K562 (cell line): Measurements from ENCODE around the gene FAM83G. TPM values are rescaled to one million over a fixed set of nuclear protein-coding genes. Genes with fewer than 3 reads are reported as not detected.

Experiments used
- ATAC-seq: fragments of 200-7000 bp; cut with Tn5 transposase; 3 replicates; pipeline ENCODE4 v1.9.1; 2020; ENCODE audit warnings: moderate library complexity
- BruUV-seq: library from RNA; stranded (reverse); fragments of 400-500 nt; replicated peaks from 2 replicates; lab custom pipeline; 2021; lab: Mats Ljungman, UMichigan
- CTCF ChIA-PET: fragments of 300-600 bp; formaldehyde crosslinking; extraction: SDS; loops from one replicate; lab custom pipeline; 2021; ENCODE audit warnings: low intra/inter-chr PET ratio; lab: Yijun Ruan, JAX
- POLR2A ChIA-PET: fragments of 300-600, 350-650 bp; sonication (Branson Sonifier 250); formaldehyde crosslinking; extraction: SDS; loops from one replicate; lab custom pipeline; 2021; ENCODE audit warnings: antibody characterized with exemption, inconsistent platforms; lab: Yijun Ruan, JAX
- DNase-seq, 4 experiments: peaks; one replicate each; pipeline versions ENCODE4 v3.0.0 to v3.0.0-alpha.2; 2011 to 2018; ENCODE audit warnings: low spot score in 3 of 4, mixed read lengths in 3 of 4; ENCODE audit errors: extremely low read depth in 1 of 4
- FAIRE-seq: peaks from 2 replicates; lab custom pipeline; 2011; peaks lifted over from hg19 to GRCh38; lab: Jason Lieb, UNC
- H2AFZ ChIP-seq: 2 replicates; pipeline ENCODE4 v1.6.0; 2011; ENCODE audit warnings: low read depth, low read length, control low read depth, inconsistent platforms
- H3K27ac ChIP-seq: fragments of 200-600 bp; 3 replicates; pipeline ENCODE4 v1.8.0; 2011; ENCODE audit warnings: low read depth, mild to moderate bottlenecking, control low read depth, inconsistent platforms, low read length, moderate library complexity, mixed read lengths; ENCODE audit errors: extremely low read depth
- H3K27me3 ChIP-seq, 2 experiments: fragments of 300-600 bp in 1 of 2; 2 replicates in 1 of 2; 3 replicates in 1 of 2; pipeline versions ENCODE4 v1.6.0 to v1.8.0; 2011; ENCODE audit warnings: inconsistent platforms in 2 of 2, low read length in 2 of 2, mild to moderate bottlenecking in 1 of 2, mixed read lengths in 1 of 2, moderate library complexity in 1 of 2; ENCODE audit not compliant: control insufficient read depth in 2 of 2, insufficient read depth in 2 of 2
- H3K36me3 ChIP-seq: fragments of 300-600 bp; 3 replicates; pipeline ENCODE4 v1.8.0; 2011; ENCODE audit warnings: mild to moderate bottlenecking, low read length, inconsistent platforms; ENCODE audit not compliant: control insufficient read depth, insufficient read depth
- H3K4me1 ChIP-seq, 2 experiments: fragments of 200-600 bp in 1 of 2; replicated peaks in 1 of 2; 2 replicates in 1 of 2; 3 replicates in 1 of 2; pipeline versions ENCODE4 v1.5.1 to v1.8.0; 2011; ENCODE audit warnings: inconsistent platforms in 2 of 2, low read length in 2 of 2, mild to moderate bottlenecking in 1 of 2, mixed read lengths in 1 of 2, moderate library complexity in 1 of 2; ENCODE audit not compliant: control insufficient read depth in 2 of 2, insufficient read depth in 2 of 2
- H3K4me2 ChIP-seq: 2 replicates; pipeline ENCODE4 v1.6.1; 2011; ENCODE audit warnings: low read length, control low read depth, inconsistent platforms, mixed read lengths; ENCODE audit not compliant: insufficient read depth
- H3K4me3 ChIP-seq: fragments of 200-600 bp; sonication (generic), shearing (Covaris generic); 2 replicates; pipeline ENCODE4 v1.5.1; 2016; ENCODE audit warnings: control low read depth, inconsistent platforms
- H3K79me2 ChIP-seq: fragments of 200-600 bp; 3 replicates; pipeline ENCODE4 v1.8.0; 2011; ENCODE audit warnings: low read length, inconsistent platforms; ENCODE audit not compliant: control insufficient read depth, insufficient read depth
- H3K9ac ChIP-seq, 2 experiments: 2 replicates each; pipeline versions ENCODE4 v1.6.0 to v1.6.1; 2011; ENCODE audit warnings: low read depth in 2 of 2, low read length in 2 of 2, control low read depth in 1 of 2, inconsistent platforms in 1 of 2, mild to moderate bottlenecking in 1 of 2, mixed read lengths in 1 of 2; ENCODE audit not compliant: insufficient read depth in 1 of 2
- H3K9me1 ChIP-seq: one replicate; pipeline ENCODE4 v1.6.0; 2011; ENCODE audit warnings: inconsistent platforms, mild to moderate bottlenecking, low read length, moderate library complexity; ENCODE audit not compliant: control insufficient read depth, insufficient read depth
- H3K9me3 ChIP-seq: replicated peaks from 2 replicates; pipeline ENCODE4 v1.5.1; 2011; ENCODE audit warnings: low read depth, low read length, inconsistent platforms; ENCODE audit not compliant: control insufficient read depth, insufficient read depth
- H4K20me1 ChIP-seq: replicated peaks from 2 replicates; pipeline ENCODE4 v1.6.1; 2011; ENCODE audit warnings: low read length, inconsistent platforms, mixed read lengths; ENCODE audit not compliant: control insufficient read depth, insufficient read depth
- C11orf30 ChIP-seq: fragments of 450-650 bp; IDR thresholded peaks from 2 replicates; pipeline ENCODE4 v1.6.1; 2016; ENCODE audit warnings: low read depth, mild to moderate bottlenecking
- E2F6 ChIP-seq, 2 experiments: IDR thresholded peaks; 2 replicates each; pipeline ENCODE4 v1.6.1; 2011; ENCODE audit warnings: borderline replicate concordance in 1 of 2, control low read depth in 1 of 2, low read depth in 1 of 2, low read length in 1 of 2, mild to moderate bottlenecking in 1 of 2, mixed read lengths in 1 of 2, moderate library complexity in 1 of 2; ENCODE audit not compliant: insufficient read depth in 1 of 2, insufficient read length in 1 of 2, poor library complexity in 1 of 2, severe bottlenecking in 1 of 2; ENCODE audit errors: extremely low read depth in 1 of 2
- GTF2B ChIP-seq: IDR thresholded peaks from 2 replicates; pipeline ENCODE4 v1.6.1; 2011; ENCODE audit not compliant: insufficient read length; ENCODE audit errors: extremely low read depth
- KLF16 ChIP-seq: IDR thresholded peaks from 2 replicates; pipeline ENCODE4 v1.6.1; 2016; ENCODE audit warnings: antibody characterized with exemption
- MEF2D ChIP-seq: conservative IDR thresholded peaks from 2 replicates; pipeline ENCODE4 v1.6.1; 2016; ENCODE audit warnings: low read depth, missing genetic modification characterization, missing compliant biosample characterization
- MEIS2 ChIP-seq: fragments of 450-650 bp; IDR thresholded peaks from 2 replicates; pipeline ENCODE4 v1.6.1; 2014; ENCODE audit warnings: mild to moderate bottlenecking; ENCODE audit not compliant: partially characterized antibody
- NFATC3 ChIP-seq: fragments of 450-650 bp; IDR thresholded peaks from 2 replicates; pipeline ENCODE4 v1.6.1; 2017; ENCODE audit warnings: mild to moderate bottlenecking
- POLR2G ChIP-seq: fragments of 200-400 bp; formaldehyde crosslinking; IDR thresholded peaks from 2 replicates; pipeline ENCODE4 v1.6.1; 2017; ENCODE audit warnings: low read depth, mild to moderate bottlenecking, antibody characterized with exemption, low read length, moderate library complexity
- POLR3G ChIP-seq: IDR thresholded peaks from 2 replicates; pipeline ENCODE4 v1.6.1; 2011; ENCODE audit not compliant: insufficient read length, insufficient replicate concordance; ENCODE audit errors: extremely low read depth
- SAFB ChIP-seq: fragments of 200-400 bp; formaldehyde crosslinking; IDR thresholded peaks from 2 replicates; pipeline ENCODE4 v1.6.1; 2017; ENCODE audit warnings: low read depth, low read length, borderline replicate concordance
- SUPT5H ChIP-seq: fragments of 450-650 bp; IDR thresholded peaks from 2 replicates; pipeline ENCODE4 v1.6.1; 2016
- U2AF1 ChIP-seq: fragments of 200-400 bp; formaldehyde crosslinking; optimal IDR thresholded peaks from 2 replicates; pipeline ENCODE3; 2017; ENCODE audit warnings: mild to moderate bottlenecking, low read depth, low read length, moderate library complexity
- ZBED1 ChIP-seq: IDR thresholded peaks from 2 replicates; pipeline ENCODE4 v1.6.1; 2014
- ZBTB5 ChIP-seq: fragments of 450-650 bp; IDR thresholded peaks from 2 replicates; pipeline ENCODE4 v1.6.1; 2017; ENCODE audit warnings: antibody characterized with exemption
- ZNF124 ChIP-seq: sonication (generic); formaldehyde crosslinking; IDR thresholded peaks from 2 replicates; pipeline ENCODE4 v1.8.1; 2022; ENCODE audit warnings: missing genetic modification reagents
- ZNF253 ChIP-seq: fragments of 250-450 bp; sonication (Bioruptor Pico); conservative IDR thresholded peaks from 2 replicates; pipeline ENCODE4 v1.6.1; 2021; ENCODE audit warnings: mild to moderate bottlenecking
- ZNF57 ChIP-seq: fragments of 450-650 bp; formaldehyde crosslinking; IDR thresholded peaks from 2 replicates; pipeline ENCODE4 v1.4.0; 2020; ENCODE audit warnings: mild to moderate bottlenecking, moderate library complexity
- WGBS: fragments of 100-300 bp; shearing (Covaris generic); methylation state at CpG from one replicate; pipeline ENCODE4 v1.1.6; 2016; ENCODE audit warnings: low coverage, mixed read lengths; ENCODE audit not compliant: insufficient coverage; ENCODE audit errors: missing lambda C conversion rate; 5-methylcytosine and 5-hydroxymethylcytosine counted together
- in situ Hi-C: fragments of 300-500 bp; cut with MboI; formaldehyde crosslinking; loops from 4 replicates; pipeline ENCODE4 v1.15.0; 2018; ENCODE audit warnings: inconsistent platforms, mixed read lengths
- intact Hi-C: fragments of 100-400 bp; cut with micrococcal nuclease; formaldehyde crosslinking; loops from 2 replicates; pipeline ENCODE4 v1.14.2; 2022
- polyA plus RNA-seq, 8 experiments: library from polyadenylated mRNA; depleted of rRNA in 4 of 8; stranded (reverse) in 5 of 8; unstranded in 3 of 8; fragments of >200 nt; fragmentation: Nextera tagmentation in 2 of 8; fragmentation: Illumina TruSeq in 1 of 8; extraction: Ambion mirVana in 2 of 8; extraction: Trizol in 1 of 8; gene quantifications; 2 replicates each; pipeline versions ENCODE4 v1.2.1 to v1.2.3, GENCODE V29; 2011 to 2014; ENCODE audit warnings: inconsistent platforms in 1 of 8, missing spikeins in 1 of 8
- total RNA-seq, 7 experiments: library from RNA; depleted of rRNA in 6 of 7; stranded (reverse); fragments of >200 nt in 6 of 7; fragmentation: Illumina TruSeq in 2 of 7; extraction: Trizol in 2 of 7; gene quantifications; 2 replicates each; pipeline versions ENCODE4 v1.2.1 to v1.2.3, GENCODE V29; 2011 to 2021; ENCODE audit warnings: low replicate concordance in 1 of 7
- TF ChIP-seq, protein P1 (sequence below): fragments of 250-450 bp; sonication (Bioruptor Pico); IDR thresholded peaks from 2 replicates; pipeline ENCODE4 v1.8.0; 2021; ENCODE audit warnings: moderate library complexity, mild to moderate bottlenecking, inconsistent platforms

FAM83G gene
- total and polyA plus RNA-seq, 9 of the 15 experiments (the other 6 are each of a cell fraction or from before 2014, with no cell fraction given) = 0.04 to 10.3 (median 4.5) TPM; not detected in 1

GRCh38 chr17:18949566-18949965 is 55.0 kb downstream of the FAM83G start:
- whole genome bisulfite sequencing = 7% methylated on average over 6 of the region's 6 CpGs
- no peak overlapping the region; a peak in 1 of 4 replicates for H3K9ac ChIP-seq
- H3K36me3 ChIP-seq = no peaks in the 10 kb centered on the region
- CTCF ChIA-PET = no interaction called here
- no peak overlapping the region for H3K27ac ChIP-seq
- no peaks in the 10 kb centered on the region for H4K20me1 ChIP-seq
- in situ Hi-C loops = no loop called here
- peaks cover 13 to 43% of the 10 kb centered on the region in 2 experiments; a peak in 4 of 5 replicates for H3K27me3 ChIP-seq
- DNase-seq = no peak
- POLR2A ChIA-PET = interaction anchor here (1.5 kb wide), 1 partner anchor 18 kb away, joined by 3 read pairs; no protein-coding TSS in a partner anchor
- no peak for ATAC-seq
- no peak overlapping the region for H2AFZ ChIP-seq
- intact Hi-C loops = no loop called here
- no peaks in the 10 kb centered on the region for H3K9me1 ChIP-seq
- peaks cover 2 to 12% of the 10 kb centered on the region in 2 experiments; a peak in 3 of 5 replicates for H3K4me1 ChIP-seq
- BruUV-seq = no TSS peak
- no peaks in the 10 kb centered on the region for H3K9me3 ChIP-seq
- no peaks in the 10 kb centered on the region for H3K79me2 ChIP-seq
- no peak for TF ChIP-seq KLF16
- TF ChIP-seq MEF2D = no peak
- no peak for TF ChIP-seq ZNF57
- TF ChIP-seq SUPT5H = no peak
- no peak for TF ChIP-seq GTF2B
- TF ChIP-seq POLR2G = no peak
- TF ChIP-seq, protein P1, sequence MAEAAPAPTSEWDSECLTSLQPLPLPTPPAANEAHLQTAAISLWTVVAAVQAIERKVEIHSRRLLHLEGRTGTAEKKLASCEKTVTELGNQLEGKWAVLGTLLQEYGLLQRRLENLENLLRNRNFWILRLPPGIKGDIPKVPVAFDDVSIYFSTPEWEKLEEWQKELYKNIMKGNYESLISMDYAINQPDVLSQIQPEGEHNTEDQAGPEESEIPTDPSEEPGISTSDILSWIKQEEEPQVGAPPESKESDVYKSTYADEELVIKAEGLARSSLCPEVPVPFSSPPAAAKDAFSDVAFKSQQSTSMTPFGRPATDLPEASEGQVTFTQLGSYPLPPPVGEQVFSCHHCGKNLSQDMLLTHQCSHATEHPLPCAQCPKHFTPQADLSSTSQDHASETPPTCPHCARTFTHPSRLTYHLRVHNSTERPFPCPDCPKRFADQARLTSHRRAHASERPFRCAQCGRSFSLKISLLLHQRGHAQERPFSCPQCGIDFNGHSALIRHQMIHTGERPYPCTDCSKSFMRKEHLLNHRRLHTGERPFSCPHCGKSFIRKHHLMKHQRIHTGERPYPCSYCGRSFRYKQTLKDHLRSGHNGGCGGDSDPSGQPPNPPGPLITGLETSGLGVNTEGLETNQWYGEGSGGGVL = no peak
- no peak for TF ChIP-seq SAFB
- TF ChIP-seq MEIS2 = no peak
- no peak for TF ChIP-seq ZBED1
- no peak for TF ChIP-seq C11orf30
- TF ChIP-seq U2AF1 = no peak
- no peak for TF ChIP-seq NFATC3
- TF ChIP-seq ZNF253 (CRISPR knock-in tag) = no peak
- no peak for TF ChIP-seq POLR3G
- no peak for TF ChIP-seq E2F6 (IDR thresholded peaks at IDR 0.05; ENCODE audit: borderline replicate concordance in 1 of 2, extremely low read depth in 1 of 2, insufficient read depth in 1 of 2, insufficient read length in 1 of 2, low read depth in 1 of 2, low read length in 1 of 2, poor library complexity in 1 of 2, severe bottlenecking in 1 of 2)
- no peak for TF ChIP-seq ZNF124 (CRISPR knock-in tag)
- no peak for TF ChIP-seq ZBTB5
- no peak overlapping the region for H3K4me2 ChIP-seq
- no peak for FAIRE-seq
- H3K4me3 ChIP-seq = no peak overlapping the region
